BE2C (cell line): Measurements from ENCODE around the gene PHOX2B.

Experiments
- DNase-seq: peaks from one replicate; pipeline ENCODE4 v3.0.0-alpha.2; 2020
- H3K27me3 ChIP-seq: fragments of 250-450 bp; sonication (Bioruptor Pico); 2 replicates; pipeline ENCODE4 v1.5.1; 2020; ENCODE audit warnings: mild to moderate bottlenecking
- H3K36me3 ChIP-seq: fragments of 250-450 bp; sonication (Bioruptor Pico); 2 replicates; pipeline ENCODE4 v1.5.1; 2020; ENCODE audit warnings: mild to moderate bottlenecking
- H3K4me1 ChIP-seq: fragments of 250-450 bp; sonication (Bioruptor Pico); 2 replicates; pipeline ENCODE4 v1.5.1; 2020
- H3K4me3 ChIP-seq: 2 replicates; pipeline ENCODE4 v1.5.1; 2011; ENCODE audit warnings: low read depth, low read length
- H3K9me3 ChIP-seq: fragments of 250-450 bp; sonication (Bioruptor Pico); 2 replicates; pipeline ENCODE4 v1.5.1; 2020
- TF ChIP-seq, protein P1 (sequence below): IDR thresholded peaks from 2 replicates; pipeline ENCODE4 v1.5.1; 2012; ENCODE audit warnings: mild to moderate bottlenecking, low read depth, low read length

PHOX2B gene

DNA sequence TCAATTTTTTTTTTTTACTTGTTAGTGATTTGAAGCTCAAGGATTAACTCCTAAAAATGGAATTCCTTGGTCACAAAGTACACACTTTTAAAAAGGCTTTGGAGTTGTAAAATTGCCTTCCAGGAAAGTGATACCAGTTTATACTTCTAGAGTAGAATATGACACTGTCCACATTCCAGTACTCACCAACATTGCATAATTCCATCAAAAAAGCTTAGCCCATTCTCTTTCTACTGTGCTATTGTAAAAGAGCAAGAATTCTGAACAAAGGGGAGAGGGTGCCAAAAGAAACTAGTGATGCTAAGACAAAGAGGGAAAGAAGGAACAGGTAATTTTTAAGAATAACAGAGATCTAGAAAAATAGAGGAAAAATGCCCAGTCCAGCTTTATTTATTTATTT lies 10.4 kb upstream of the PHOX2B start:
- no peaks in the 10 kb centered on the region for H3K9me3 ChIP-seq
- peaks cover 17% of the 10 kb centered on the region for H3K4me1 ChIP-seq
- DNase-seq = no peak
- H3K27me3 ChIP-seq = no peaks in the 10 kb centered on the region
- no peak overlapping the region for H3K4me3 ChIP-seq
- TF ChIP-seq, protein P1, sequence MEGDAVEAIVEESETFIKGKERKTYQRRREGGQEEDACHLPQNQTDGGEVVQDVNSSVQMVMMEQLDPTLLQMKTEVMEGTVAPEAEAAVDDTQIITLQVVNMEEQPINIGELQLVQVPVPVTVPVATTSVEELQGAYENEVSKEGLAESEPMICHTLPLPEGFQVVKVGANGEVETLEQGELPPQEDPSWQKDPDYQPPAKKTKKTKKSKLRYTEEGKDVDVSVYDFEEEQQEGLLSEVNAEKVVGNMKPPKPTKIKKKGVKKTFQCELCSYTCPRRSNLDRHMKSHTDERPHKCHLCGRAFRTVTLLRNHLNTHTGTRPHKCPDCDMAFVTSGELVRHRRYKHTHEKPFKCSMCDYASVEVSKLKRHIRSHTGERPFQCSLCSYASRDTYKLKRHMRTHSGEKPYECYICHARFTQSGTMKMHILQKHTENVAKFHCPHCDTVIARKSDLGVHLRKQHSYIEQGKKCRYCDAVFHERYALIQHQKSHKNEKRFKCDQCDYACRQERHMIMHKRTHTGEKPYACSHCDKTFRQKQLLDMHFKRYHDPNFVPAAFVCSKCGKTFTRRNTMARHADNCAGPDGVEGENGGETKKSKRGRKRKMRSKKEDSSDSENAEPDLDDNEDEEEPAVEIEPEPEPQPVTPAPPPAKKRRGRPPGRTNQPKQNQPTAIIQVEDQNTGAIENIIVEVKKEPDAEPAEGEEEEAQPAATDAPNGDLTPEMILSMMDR = no peak
- no peaks in the 10 kb centered on the region for H3K36me3 ChIP-seq

DNA sequence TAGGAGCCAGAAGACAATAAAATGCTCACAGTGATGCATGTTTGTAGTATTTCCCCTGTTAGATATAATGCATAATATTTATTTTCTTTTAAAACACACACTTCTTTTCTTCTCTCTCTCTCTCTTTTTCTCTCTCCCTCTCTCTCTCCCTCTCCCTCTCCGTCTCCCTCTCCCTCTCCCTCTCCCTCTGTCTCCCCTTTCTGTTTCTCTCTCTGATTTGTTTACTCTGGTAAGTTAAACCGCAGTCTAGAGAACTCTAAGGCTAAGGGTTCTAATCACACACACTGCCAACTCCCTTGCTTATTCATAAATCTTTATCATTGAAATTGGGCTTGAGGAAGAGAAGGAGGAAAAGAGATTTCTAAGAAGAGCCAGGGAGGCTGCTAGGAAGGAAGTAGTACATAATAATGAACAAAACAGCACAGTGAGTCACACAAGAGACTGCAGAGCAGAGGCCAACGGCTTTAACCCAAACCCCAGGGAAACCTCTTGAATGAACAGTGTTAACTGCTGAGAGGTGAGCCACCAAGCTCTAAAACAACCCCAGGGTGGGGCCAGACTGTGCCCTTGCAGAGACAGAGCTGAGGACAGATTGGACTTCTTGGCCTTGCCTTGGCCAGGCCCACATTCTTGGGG lies 9.1 kb upstream of the PHOX2B start:
- DNase-seq = no peak
- Histone ChIP-seq H3K36me3 (no peaks in the 10 kb centered on the region), H3K4me3 (no peak overlapping the region), H3K9me3 (no peaks in the 10 kb centered on the region), H3K27me3 (no peaks in the 10 kb centered on the region), H3K4me1 (peaks cover 30% of the 10 kb centered on the region)
- TF ChIP-seq, protein P1 = no peak

DNA sequence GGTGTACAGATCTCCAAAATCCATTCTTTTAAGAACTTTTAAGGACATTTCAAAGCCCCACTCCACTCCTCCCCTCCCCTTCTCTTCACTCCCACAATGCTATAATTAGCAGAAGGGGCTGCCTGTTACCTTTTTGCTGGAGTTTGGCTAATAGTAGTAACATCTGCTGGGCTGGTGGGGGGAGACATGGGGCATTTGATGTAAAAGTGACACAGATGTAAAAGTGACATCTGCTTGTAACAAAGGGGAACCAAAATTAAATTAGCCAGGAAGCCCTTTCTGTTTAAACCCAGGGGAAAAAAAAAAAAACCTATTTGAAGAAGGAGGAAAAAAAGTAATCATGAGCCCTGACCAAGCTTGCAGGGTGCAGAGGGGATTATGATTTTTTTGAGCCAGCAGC lies 5.4 kb upstream of the PHOX2B start:
- DNase-seq = peak; percentile 65
- TF ChIP-seq, protein P1 = no peak
- no peaks in the 10 kb centered on the region for H3K27me3 ChIP-seq

DNA sequence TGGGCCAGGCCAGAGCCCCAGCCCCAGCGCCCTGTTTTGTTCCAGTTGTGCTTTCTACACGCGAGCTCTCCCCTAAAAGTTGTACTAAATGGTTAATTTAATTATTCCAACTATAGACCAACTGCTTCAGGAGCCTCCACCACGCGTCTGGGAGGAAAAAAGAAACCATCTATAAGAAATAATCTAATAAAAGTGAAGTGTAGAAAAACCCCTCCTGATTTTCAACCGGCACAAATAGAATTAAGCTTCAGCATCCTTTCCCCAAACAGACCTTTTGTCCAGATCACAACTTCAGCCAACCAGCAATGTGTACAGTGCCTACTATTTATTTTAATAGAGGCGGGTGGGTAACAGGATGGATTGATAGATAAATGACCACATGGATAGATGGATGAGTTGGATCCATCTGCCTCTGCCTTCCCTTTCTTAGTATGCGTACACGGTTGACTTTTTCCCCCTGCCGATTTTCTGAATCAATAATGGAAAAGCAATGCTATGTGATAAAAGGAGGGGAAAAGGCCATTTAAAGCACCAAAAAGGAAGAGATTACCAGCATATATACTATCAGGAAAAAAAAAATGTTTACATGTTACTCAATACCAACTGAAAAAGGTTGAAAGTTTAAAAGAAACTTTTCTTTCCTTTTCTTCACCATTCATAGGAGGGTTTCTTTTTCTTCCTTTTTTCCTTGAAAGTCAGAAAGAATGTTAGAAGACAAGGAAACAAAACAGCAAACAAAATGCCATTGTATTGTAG lies 3.7 kb upstream of the PHOX2B start:
- DNase-seq = no peak
- Histone ChIP-seq H3K4me1 (peaks cover 34% of the 10 kb centered on the region), H3K27me3 (no peaks in the 10 kb centered on the region), H3K4me3 (peak overlapping the region; percentile 72), H3K36me3 (peaks cover 3% of the 10 kb centered on the region), H3K9me3 (no peaks in the 10 kb centered on the region)
- TF ChIP-seq, protein P1 = no peak

More for the DNA sequence above, 5.4 kb upstream of the PHOX2B start:
- no peak overlapping the region for H3K4me3 ChIP-seq
- no peaks in the 10 kb centered on the region for H3K9me3 ChIP-seq
- peaks cover 34% of the 10 kb centered on the region for H3K4me1 ChIP-seq
- no peaks in the 10 kb centered on the region for H3K36me3 ChIP-seq

DNA sequence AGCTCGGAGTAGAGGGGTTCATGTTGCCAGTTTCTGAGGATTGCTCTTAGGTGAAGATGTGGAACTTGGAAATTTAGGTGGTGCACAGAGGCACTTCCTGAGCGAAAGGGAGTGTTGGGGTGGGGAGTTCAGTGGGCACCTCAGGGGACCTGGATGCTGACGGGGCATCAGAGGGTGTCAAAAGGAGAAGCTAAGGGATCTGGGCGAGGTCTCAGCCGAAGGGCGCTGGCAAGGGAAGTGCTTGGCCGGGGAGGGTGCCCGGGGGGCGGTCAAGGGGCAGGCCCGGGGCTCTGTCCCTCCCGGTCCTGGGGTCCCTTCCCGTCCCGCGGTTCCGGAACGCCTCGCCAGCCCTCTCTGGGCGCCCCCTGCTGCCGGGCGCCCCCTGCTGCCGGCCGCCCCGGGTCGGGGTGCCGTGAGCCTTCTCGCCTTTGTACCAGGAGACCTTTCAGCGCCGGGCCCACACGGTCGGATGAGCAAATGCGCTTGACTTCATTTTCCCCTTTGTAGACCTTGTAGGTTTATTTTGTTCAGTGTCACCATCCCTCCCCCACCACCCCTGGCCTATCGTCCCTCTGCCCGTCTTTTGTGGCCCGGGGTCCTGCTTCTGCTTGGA lies 3.0 kb upstream of the PHOX2B start:
- Histone ChIP-seq H3K4me1 (peaks cover 34% of the 10 kb centered on the region), H3K9me3 (no peaks in the 10 kb centered on the region), H3K4me3 (peak overlapping the region; percentile 72), H3K27me3 (no peaks in the 10 kb centered on the region), H3K36me3 (peaks cover 10% of the 10 kb centered on the region)
- DNase-seq = peak; percentile 82
- TF ChIP-seq, protein P1 = peak; percentile 54
